Tibial artery (tissue), 4 donors: Measurements from ENCODE around the gene DNAH8.

Source experiments
- DNase-seq, 2 donors: peaks; one replicate each; pipeline ENCODE4 v3.0.0-alpha.2; 2019
- H3K27ac ChIP-seq, 2 donors: fragments of 200-600 bp; sonication (generic) in 1 of 2; 1 replicate in 1 of 2; 2 replicates in 1 of 2; pipeline ENCODE4 v1.5.1; 2018 to 2019; ENCODE audit warnings: mild to moderate bottlenecking in 1 of 2
- H3K27me3 ChIP-seq, 2 donors: fragments of 200-600 bp; sonication (generic) in 1 of 2; one replicate each; pipeline versions ENCODE4 v1.5.1 to v1.6.0; 2016 to 2019
- H3K36me3 ChIP-seq, 3 donors: fragments of 200-600 bp; sonication (generic) in 2 of 3; one replicate each; pipeline ENCODE4 v1.5.1; 2016 to 2019; ENCODE audit warnings: mild to moderate bottlenecking in 2 of 3
- H3K4me1 ChIP-seq, 4 donors: fragments of 200-600 bp; sonication (generic) in 2 of 4; 1 replicate in 3 of 4; 2 replicates in 1 of 4; pipeline ENCODE4 v1.5.1; 2016 to 2019
- H3K4me3 ChIP-seq, 2 donors: fragments of 200-600 bp; sonication (generic) in 1 of 2; 1 replicate in 1 of 2; 2 replicates in 1 of 2; pipeline ENCODE4 v1.5.1; 2018 to 2019; ENCODE audit warnings: mild to moderate bottlenecking in 2 of 2
- H3K9me3 ChIP-seq, 3 donors: fragments of 200-600 bp; sonication (generic) in 1 of 3; one replicate each; pipeline ENCODE4 v1.5.1; 2016 to 2019
- CTCF ChIP-seq, 2 experiments: fragments of 200-600 bp in 1 of 2; fragments of 450-650 bp in 1 of 2; IDR thresholded peaks; one replicate each; pipeline ENCODE4 v1.5.1; 2017 to 2019; ENCODE audit warnings: antibody characterized with exemption in 2 of 2, mild to moderate bottlenecking in 1 of 2, moderate library complexity in 1 of 2
- intact Hi-C: fragments of 100-400 bp; cut with DNase I; formaldehyde crosslinking; loops from one replicate; pipeline ENCODE4 v1.15.0; 2023; ENCODE audit warnings: low total_unique reads

The DNAH8 gene

DNA sequence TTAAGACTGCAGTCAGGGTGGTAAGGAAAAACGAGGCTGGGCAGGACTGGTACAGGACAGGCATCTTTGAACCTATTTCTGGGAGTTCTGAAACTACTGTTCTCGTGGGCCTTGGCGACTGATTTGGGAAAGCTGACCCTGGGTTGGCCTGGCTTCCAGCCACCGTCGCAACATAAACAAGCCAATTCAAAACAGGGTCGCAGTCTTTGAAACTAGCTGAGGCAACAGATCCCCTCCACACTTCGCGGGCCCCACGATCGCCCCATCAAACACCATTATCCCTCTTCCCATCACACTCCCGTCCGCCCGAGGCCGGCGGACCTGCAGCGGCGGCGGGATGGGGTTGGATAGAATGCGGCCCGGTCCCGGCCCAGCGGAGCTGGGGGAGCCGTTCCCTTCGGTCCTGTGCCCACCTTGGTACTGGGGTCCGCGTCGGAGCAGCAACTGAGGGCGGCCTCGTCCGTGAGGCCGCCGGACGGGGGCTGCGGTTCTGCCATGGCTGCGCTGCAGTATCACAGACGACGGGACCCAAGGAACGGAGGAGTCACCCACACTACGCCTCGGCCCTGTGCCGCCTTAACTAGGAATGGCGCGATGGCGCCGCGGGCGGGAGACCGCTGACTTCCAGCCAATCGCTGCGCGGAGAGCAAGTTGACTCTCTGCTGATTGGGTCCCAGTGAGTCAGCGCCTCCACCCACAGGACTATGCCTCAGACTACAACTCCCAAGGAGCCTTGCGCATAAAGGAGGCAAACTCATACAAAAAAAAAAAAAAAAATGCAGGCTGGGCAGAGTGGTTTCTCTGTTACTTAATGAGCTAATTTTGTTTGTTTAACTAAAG, 12.3 kb upstream of the DNAH8 start, which contains the start of gene GLO1:
TSS of gene GLO1 (minus strand) at position 588 of the 840 bp plus-strand sequence. CDS start at position 497, 91 bp downstream.
- Histone ChIP-seq H3K4me1 (peaks cover 0 to 12% (median 2%) of the 10 kb centered on the region in 4 donors), H3K27me3 (no peaks in the 10 kb centered on the region), H3K36me3 (peaks cover 0 to 10% (median 0%) of the 10 kb centered on the region in 3 donors), H3K4me3 (peak within 1 kb of the TSS; percentile 80 to 95), H3K9me3 (no peaks in the 10 kb centered on the region), H3K27ac (peak within 1 kb of the TSS; percentile 87 to 99)
- TF ChIP-seq CTCF (IDR thresholded peaks at IDR 0.05) = no peak
- intact Hi-C loops = loop anchor here (10.0 kb wide), 1 partner anchor 68 kb away; the partner anchor contains the start of gene BTBD9
- DNase-seq = peak; percentile 98 to 99

DNA sequence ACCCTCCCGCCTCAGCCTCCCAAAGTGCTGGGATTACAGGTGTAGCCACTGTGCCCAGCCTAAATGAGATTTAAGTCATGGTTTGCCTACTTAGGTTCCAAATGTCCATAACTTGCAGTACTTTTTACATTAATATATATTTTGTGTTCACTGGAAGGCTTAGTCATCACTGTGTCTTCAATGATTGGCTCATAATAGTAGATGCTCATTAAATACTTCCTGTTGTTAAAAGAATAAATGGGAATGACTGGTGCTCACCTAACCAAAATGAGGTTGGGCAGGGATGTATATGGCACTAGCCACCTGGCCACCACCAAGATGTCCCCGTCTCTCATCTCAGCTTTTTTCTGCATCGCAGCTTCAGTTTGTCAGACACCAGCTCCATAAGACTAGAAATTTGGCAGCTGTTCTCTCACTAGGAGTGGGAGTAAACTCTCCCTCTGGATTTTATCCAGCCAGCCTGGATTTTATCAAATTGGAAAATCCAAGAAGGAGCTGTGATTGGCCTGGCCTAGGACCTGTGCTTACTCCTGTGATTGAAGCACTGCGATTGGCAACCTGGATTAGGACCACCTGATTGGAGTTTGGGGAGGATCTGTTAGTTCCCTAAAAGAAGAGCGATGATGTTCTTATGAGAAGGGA, 11.0 kb upstream of the DNAH8 start:
- H3K9me3 ChIP-seq = no peaks in the 10 kb centered on the region
- peaks cover 0 to 12% (median 2%) of the 10 kb centered on the region in 4 donors for H3K4me1 ChIP-seq
- no peak overlapping the region for H3K27ac ChIP-seq
- DNase-seq = no peak
- intact Hi-C loops = loop anchor here (10.0 kb wide), 1 partner anchor 69 kb away; the partner anchor contains the start of gene BTBD9
- H3K36me3 ChIP-seq = peaks cover 0 to 10% (median 0%) of the 10 kb centered on the region in 3 donors
- TF ChIP-seq CTCF (IDR thresholded peaks at IDR 0.05) = no peak
- H3K27me3 ChIP-seq = no peaks in the 10 kb centered on the region
- H3K4me3 ChIP-seq = no peak overlapping the region

DNA sequence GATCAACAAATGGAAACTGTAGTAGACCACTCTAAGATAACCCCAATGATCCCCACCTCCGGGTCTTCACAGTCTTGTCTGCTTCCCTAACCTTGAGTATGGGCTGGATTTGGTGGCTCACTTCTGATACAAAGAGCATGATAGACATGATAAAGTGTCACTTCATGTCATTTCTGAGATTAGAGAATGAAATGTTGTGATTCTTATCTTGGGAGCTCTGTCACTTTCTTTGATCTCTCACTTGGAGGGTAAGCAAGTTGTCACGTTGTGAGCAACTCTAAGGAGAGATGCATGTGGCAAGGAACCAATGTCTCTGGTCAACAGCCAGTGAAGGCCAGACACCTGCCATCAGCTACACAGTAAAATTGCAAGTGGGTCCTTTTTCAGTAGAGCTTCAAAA, 9.2 kb upstream of the DNAH8 start:
- DNase-seq = no peak
- no peaks in the 10 kb centered on the region for H3K9me3 ChIP-seq
- no peak overlapping the region for H3K27ac ChIP-seq
- intact Hi-C loops = loop anchor here (10.0 kb wide), 1 partner anchor 71 kb away; the partner anchor contains the start of gene BTBD9
- peaks cover 0 to under 1% (median 0%) of the 10 kb centered on the region in 3 donors for H3K36me3 ChIP-seq
- peaks cover 0 to 12% (median 2%) of the 10 kb centered on the region in 4 donors for H3K4me1 ChIP-seq
- H3K4me3 ChIP-seq = no peak overlapping the region
- no peaks in the 10 kb centered on the region for H3K27me3 ChIP-seq
- TF ChIP-seq CTCF (IDR thresholded peaks at IDR 0.05) = no peak

DNA sequence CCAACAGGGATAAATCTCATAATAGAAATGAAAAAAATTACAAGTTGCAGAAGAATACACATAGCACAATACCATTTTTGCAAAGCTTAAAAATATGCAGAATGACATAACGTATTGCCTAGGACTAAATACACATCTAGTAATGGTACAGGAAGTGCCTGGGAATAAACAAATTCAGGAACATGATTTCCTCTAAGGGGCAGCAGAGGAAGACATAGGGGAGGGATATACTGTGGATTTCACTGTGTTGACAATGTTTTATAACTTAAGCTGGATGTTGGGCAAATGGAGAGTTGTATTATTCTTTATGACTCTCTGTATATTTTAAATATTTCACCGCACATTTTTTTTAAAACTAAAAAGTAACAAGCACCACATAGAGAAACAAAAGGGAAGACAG, 6.6 kb upstream of the DNAH8 start:
- Histone ChIP-seq H3K4me1 (peaks cover 0 to under 1% (median 0%) of the 10 kb centered on the region in 4 donors), H3K36me3 (no peaks in the 10 kb centered on the region), H3K27me3 (peaks cover 0 to 9% of the 10 kb centered on the region in 2 donors), H3K9me3 (no peaks in the 10 kb centered on the region), H3K27ac (no peak overlapping the region), H3K4me3 (no peak overlapping the region)
- no peak for TF ChIP-seq CTCF (IDR thresholded peaks at IDR 0.05)
- no peak for DNase-seq
- intact Hi-C loops = loop anchor here (10.0 kb wide), 1 partner anchor 74 kb away; the partner anchor contains the start of gene BTBD9

GRCh38 chr6:38713812-38714211, 1.3 kb upstream of the DNAH8 start:
- no peak for TF ChIP-seq CTCF (IDR thresholded peaks at IDR 0.05)
- DNase-seq = no peak
- Histone ChIP-seq H3K27ac (no peak overlapping the region), H3K36me3 (no peaks in the 10 kb centered on the region), H3K9me3 (no peaks in the 10 kb centered on the region), H3K4me1 (peaks cover 5 to 10% (median 7%) of the 10 kb centered on the region in 4 donors), H3K4me3 (no peak overlapping the region), H3K27me3 (peaks cover 0 to 39% of the 10 kb centered on the region in 2 donors)
- intact Hi-C loops = no loop called here
